ENCODE results near the gene PACRG.

DNA sequence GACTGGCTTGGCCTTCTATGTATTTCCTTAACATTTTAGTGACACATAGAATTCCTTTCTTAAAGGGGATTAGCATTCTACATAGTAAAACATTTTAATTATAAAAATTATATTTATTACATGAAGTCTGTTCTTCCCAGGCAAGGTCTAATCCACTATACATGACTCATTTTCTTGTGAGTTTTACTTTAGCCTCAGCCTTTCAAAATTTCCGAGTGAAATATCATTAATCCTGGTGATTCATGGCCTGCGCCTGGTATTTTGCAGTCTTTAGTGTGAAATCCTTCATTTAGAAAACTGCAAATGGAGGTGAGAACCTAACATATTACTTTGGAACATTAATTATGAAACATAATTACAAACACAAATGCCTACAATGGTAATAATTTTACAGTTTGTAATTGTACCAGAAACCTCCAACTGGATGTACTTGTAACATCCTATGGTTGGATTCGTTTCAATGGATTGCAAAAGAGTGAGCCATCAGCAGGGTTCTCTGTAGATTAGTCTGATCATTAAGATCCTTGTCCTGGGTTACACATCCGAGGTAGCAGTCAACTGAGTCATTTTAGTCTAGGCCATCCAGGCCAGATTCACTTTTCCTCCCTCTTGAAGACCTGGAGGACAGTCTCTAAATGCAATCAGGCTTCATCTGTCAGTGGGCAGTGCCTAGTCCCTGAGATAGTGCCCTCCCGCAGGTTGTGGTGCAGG, 272.0 kb downstream of the PACRG start:
- TF ChIP-seq, protein P1, sequence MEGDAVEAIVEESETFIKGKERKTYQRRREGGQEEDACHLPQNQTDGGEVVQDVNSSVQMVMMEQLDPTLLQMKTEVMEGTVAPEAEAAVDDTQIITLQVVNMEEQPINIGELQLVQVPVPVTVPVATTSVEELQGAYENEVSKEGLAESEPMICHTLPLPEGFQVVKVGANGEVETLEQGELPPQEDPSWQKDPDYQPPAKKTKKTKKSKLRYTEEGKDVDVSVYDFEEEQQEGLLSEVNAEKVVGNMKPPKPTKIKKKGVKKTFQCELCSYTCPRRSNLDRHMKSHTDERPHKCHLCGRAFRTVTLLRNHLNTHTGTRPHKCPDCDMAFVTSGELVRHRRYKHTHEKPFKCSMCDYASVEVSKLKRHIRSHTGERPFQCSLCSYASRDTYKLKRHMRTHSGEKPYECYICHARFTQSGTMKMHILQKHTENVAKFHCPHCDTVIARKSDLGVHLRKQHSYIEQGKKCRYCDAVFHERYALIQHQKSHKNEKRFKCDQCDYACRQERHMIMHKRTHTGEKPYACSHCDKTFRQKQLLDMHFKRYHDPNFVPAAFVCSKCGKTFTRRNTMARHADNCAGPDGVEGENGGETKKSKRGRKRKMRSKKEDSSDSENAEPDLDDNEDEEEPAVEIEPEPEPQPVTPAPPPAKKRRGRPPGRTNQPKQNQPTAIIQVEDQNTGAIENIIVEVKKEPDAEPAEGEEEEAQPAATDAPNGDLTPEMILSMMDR (IDR thresholded peaks at IDR 0.05; ENCODE audit: low read depth, low read length, missing input control), result no peak
- no peak for TF ChIP-seq TAF1 (conservative IDR thresholded peaks at IDR 0.05)
- TF ChIP-seq EGR1 (IDR thresholded peaks at IDR 0.05; ENCODE audit: low read depth in 2 of 2), result no peak
- TF ChIP-seq, protein P2, sequence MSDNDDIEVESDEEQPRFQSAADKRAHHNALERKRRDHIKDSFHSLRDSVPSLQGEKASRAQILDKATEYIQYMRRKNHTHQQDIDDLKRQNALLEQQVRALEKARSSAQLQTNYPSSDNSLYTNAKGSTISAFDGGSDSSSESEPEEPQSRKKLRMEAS (IDR thresholded peaks at IDR 0.05), result no peak
- TF ChIP-seq RAD21 (IDR thresholded peaks at IDR 0.05), result no peak
- TF ChIP-seq, protein P3, sequence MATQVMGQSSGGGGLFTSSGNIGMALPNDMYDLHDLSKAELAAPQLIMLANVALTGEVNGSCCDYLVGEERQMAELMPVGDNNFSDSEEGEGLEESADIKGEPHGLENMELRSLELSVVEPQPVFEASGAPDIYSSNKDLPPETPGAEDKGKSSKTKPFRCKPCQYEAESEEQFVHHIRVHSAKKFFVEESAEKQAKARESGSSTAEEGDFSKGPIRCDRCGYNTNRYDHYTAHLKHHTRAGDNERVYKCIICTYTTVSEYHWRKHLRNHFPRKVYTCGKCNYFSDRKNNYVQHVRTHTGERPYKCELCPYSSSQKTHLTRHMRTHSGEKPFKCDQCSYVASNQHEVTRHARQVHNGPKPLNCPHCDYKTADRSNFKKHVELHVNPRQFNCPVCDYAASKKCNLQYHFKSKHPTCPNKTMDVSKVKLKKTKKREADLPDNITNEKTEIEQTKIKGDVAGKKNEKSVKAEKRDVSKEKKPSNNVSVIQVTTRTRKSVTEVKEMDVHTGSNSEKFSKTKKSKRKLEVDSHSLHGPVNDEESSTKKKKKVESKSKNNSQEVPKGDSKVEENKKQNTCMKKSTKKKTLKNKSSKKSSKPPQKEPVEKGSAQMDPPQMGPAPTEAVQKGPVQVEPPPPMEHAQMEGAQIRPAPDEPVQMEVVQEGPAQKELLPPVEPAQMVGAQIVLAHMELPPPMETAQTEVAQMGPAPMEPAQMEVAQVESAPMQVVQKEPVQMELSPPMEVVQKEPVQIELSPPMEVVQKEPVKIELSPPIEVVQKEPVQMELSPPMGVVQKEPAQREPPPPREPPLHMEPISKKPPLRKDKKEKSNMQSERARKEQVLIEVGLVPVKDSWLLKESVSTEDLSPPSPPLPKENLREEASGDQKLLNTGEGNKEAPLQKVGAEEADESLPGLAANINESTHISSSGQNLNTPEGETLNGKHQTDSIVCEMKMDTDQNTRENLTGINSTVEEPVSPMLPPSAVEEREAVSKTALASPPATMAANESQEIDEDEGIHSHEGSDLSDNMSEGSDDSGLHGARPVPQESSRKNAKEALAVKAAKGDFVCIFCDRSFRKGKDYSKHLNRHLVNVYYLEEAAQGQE (IDR thresholded peaks at IDR 0.05), result no peak
- no peak for TF ChIP-seq RXRA (IDR thresholded peaks at IDR 0.05)
- TF ChIP-seq SP1 (IDR thresholded peaks at IDR 0.05), result no peak
- no peak for TF ChIP-seq GABPA (IDR thresholded peaks at IDR 0.05 in 1 of 2, conservative IDR thresholded peaks at IDR 0.05 in 1 of 2)
- TF ChIP-seq YY1 (IDR thresholded peaks at IDR 0.05), result no peak
- no peak for TF ChIP-seq JUND (IDR thresholded peaks at IDR 0.05)
- no peak for TF ChIP-seq ATF3 (IDR thresholded peaks at IDR 0.05)
- TF ChIP-seq, protein P4, sequence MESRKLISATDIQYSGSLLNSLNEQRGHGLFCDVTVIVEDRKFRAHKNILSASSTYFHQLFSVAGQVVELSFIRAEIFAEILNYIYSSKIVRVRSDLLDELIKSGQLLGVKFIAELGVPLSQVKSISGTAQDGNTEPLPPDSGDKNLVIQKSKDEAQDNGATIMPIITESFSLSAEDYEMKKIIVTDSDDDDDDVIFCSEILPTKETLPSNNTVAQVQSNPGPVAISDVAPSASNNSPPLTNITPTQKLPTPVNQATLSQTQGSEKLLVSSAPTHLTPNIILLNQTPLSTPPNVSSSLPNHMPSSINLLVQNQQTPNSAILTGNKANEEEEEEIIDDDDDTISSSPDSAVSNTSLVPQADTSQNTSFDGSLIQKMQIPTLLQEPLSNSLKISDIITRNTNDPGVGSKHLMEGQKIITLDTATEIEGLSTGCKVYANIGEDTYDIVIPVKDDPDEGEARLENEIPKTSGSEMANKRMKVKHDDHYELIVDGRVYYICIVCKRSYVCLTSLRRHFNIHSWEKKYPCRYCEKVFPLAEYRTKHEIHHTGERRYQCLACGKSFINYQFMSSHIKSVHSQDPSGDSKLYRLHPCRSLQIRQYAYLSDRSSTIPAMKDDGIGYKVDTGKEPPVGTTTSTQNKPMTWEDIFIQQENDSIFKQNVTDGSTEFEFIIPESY (IDR thresholded peaks at IDR 0.05), result no peak
